GM18858 (cell line): ENCODE data around the gene DDX21.
"Not testable (repeated sequence)": the region's sequence is repeated elsewhere in the genome, so short reads cannot be mapped to it uniquely, and the experiment has no call there.

Experiments used
- ATAC-seq: cut with Tn5 transposase; IDR thresholded peaks from one replicate; pipeline ENCODE4 v1.9.1; 2021; ENCODE audit not compliant: unreplicated experiment

Gene DDX21

DNA sequence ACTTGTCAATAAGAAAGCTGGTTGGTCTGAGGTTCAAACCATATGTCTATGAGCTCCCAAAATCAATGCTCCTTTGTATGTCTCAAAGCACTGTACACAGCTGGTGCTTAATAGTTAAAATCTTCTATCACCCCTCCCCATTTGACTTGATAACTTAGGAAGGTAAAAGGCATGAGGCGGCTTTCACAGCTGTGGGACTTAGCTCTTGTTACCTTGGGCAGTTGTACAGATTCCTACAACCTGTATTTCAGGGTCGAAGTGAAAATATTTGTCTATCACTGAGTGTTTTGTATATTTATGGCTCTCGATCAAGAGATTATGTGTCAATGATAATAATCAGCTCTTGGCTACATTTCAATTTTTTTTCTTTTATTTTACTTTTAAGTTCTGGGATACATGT is 31.6 kb downstream of the DDX21 start:
- ATAC-seq, result no peak

GRCh38 chr10:68988530-68989316 is 32.8 kb downstream of the DDX21 start, which contains the start of gene KIFBP:
Gene KIFBP, plus strand, starts transcription at chr10:68988803. Its CDS starts 30 bp downstream, at chr10:68988833.
- ATAC-seq, result peak; percentile 75

- no peak for ATAC-seq
Measured at GRCh38 chr10:68989317-68989990, 33.5 kb downstream of the DDX21 start.

DNA sequence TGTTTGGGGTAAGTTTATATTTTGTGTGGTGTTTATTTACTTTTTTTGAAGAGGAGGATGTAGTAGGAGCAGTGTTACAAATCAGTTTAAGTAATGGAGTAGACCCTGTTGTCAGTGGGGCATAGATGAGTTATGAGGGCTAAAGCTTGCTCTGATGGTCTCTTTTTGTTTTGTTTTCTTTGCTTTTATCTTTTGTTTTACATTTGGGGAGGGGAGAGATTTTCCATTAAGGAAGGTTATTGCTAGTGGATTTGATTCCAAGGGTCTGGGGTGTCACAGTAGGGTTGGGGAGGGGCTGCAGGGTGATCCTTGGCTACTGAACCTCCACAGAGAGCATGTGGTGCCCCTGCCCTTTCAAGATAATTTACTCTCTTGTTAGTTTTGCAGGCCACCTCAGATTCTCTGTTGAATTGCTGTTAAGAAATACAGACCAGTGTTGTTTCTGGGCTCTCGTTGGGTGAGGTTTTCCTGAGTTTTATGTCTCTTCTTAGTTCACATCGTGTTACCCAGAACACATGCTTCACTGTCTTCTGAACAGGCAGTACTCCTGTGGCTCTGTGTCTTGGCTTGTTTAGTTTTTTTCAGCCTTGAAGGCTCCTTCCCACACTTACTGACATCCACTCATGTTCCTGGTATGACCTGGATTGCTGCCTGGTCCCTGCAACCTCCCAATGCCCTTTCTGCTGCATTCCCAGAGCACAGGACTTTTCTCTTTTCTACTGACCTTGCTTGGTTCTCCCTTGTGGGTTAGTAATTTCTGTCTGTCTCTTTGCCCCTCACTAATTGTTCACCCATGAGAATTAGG is 36.9 kb downstream of the DDX21 start:
- ATAC-seq, result no peak

GRCh38 chr10:68997211-68997610 is 41.2 kb downstream of the DDX21 start:
- peak; percentile 2 for ATAC-seq

DNA sequence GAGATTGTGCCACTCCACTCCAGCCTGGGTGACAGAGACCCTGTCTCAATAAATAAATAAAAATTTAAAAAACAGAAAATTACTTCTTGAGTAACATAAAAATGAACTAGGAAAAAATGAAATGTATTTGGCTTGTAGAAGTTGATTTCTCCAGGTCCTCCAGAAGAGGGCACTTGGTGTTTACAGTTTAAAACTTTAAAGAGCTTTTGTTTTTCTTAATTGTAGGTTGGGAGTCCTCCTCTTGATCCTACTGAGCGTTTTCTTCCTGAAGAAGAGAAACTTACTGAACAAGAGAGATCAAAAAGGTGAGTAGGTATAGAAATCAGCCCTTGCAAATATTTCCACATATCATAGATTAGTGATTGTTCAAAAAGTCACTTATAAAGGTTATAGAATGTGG is 48.9 kb downstream of the DDX21 start:
- ATAC-seq, result no peak

DNA sequence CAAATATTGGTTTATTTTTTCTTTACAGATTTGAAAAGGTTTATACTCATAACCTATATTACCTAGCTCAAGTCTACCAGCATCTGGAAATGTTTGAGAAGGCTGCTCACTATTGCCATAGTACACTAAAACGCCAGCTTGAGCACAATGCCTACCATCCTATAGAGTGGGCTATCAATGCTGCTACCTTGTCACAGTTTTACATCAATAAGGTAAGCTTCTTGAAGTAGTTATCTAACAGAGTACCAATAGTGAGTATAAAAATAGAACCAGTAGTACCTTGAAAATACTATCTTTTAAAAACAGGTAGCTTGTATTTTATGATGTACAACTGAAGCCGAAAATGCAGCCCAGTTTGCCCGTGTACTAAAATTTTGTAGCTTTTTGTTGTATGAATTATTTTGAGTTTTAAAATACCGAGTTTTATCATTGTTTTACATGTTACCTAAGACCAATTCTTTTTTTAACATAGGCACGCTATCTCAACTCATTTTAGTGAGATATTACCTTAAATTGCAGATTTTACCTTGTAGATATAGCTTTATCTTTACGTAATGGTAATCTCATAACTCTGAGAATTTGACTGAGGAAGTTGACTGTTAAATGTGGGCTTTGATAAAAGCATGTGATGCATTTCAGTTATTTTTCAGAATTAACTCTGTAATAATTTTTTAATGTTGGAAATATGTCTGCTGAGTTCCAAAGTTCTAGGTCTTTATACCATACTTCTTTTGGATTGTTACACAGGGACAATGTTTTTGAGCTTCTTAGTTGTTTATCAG is 49.9 kb downstream of the DDX21 start:
- ATAC-seq, result no peak

DNA sequence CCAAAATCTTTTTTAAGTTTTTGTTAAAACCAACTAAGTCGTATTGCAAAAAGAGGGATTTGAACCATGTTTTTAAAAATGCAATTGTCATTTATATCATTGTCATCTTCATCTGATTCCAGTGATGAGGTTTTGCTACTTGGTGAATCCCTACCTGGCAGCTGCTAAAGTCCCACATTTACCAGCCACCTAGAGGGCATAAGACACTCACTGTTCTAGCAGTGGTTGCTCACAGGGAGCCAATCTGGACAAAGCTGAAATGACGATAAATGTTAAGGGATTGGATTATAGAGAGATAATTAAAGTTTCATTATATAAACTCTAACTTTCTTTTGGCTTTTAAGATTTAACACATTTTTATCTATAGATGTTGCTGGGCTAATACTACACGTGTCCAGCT is 51.3 kb downstream of the DDX21 start:
- ATAC-seq, result no peak

GRCh38 chr10:69009360-69009759 is 53.4 kb downstream of the DDX21 start:
- ATAC-seq, result no peak

GRCh38 chr10:69010151-69010640 is 54.2 kb downstream of the DDX21 start:
- ATAC-seq, result no peak

DNA sequence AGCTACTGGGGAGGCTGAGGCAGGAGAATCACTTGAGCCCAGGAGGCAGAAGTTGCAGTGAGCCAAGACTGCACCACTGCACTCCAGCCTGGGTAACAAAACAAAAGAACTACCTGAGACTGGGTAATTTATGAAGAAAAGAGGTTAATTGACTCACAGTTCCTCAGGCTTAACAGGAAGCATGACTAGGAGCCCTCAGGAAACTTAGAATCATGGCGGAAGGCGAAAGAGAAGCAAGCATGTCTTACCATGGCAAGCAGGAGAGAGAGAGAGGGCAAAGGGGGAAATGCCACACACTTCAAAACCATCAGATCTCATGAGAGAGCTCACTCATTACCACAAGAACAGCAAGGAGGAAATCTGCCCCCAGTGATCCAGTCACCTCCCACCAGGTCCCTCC is 56.8 kb downstream of the DDX21 start:
- ATAC-seq, result not testable (repeated sequence)

DNA sequence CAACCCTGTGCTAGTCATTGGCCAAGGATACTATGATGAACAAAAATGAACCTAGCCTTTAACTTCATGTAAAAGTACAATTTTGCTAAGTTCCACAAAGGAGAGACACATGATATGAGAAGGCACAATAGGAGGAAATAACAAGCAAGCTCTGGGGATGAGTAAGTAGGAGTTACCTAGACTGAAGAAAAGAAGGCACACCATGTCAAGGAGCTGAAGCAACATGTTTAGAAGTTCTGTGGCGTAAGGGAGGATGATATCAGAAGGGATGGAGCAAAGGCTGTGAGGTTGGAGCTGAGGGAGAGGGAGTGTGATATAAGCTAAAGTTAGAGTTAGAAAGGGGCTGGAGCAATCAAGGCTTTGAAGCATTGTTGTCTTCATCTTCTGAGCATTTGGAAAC is 58.2 kb downstream of the DDX21 start:
- ATAC-seq, result no peak

GRCh38 chr10:69018613-69019012 is 62.6 kb downstream of the DDX21 start:
- ATAC-seq, result no peak

DNA sequence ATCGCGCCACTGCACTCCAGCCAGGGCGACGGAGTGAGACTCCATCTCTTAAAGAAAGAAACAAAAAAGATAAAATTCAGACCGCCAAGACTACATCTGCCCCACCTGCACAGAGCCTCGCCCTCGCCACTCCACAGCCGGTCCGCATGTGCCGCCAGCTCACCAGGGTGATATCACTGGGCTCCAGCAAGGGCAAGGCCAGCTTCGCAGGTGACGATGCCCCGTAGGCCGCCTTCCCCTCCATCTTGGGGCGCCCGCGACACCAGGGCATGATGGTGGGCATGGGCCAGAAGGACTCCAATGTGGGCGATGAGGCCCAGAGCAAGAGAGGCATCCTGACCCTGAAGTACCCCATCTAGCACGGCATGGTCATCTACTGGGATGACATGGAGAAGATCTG is 66.6 kb downstream of the DDX21 start:
- ATAC-seq, result no peak

GRCh38 chr10:69025370-69025896 is 69.5 kb downstream of the DDX21 start:
- no peak for ATAC-seq

GRCh38 chr10:69033256-69033655 is 77.3 kb downstream of the DDX21 start:
- ATAC-seq, result no peak
